Posterior cingulate gyrus (tissue), 11 donors: ENCODE data around the gene SEMA4D.

Experiments used
- DNase-seq, 10 donors: peaks; one replicate each; pipeline versions ENCODE4 v3.0.0 to v3.0.0-alpha.2; 2020 to 2021; ENCODE audit warnings: mixed read lengths in 3 of 10
- intact Hi-C: fragments of 100-400 bp; cut with DNase I; formaldehyde crosslinking; loops from one replicate; pipeline ENCODE4 v1.15.1; 2023

Gene SEMA4D

DNA sequence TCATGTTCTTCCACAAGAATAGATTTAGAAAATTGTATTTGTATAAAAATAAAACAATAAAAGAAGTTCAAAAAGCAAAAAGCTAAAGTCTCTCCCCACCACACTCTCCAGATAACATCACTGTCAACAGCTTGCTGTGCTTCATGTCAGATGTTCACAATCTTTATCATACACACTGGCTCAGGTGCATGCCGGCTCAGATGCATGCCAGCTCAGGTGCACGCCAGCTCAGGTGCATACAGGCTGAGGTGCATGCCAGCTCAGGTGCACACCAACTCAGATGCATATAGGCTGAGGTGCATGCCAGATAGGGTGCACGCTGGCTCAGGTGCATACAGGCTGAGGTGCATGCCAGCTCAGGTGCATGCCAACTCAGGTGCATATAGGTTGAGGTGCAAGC, 26.5 kb downstream of the SEMA4D start:
- intact Hi-C loops: no loop called here

DNA sequence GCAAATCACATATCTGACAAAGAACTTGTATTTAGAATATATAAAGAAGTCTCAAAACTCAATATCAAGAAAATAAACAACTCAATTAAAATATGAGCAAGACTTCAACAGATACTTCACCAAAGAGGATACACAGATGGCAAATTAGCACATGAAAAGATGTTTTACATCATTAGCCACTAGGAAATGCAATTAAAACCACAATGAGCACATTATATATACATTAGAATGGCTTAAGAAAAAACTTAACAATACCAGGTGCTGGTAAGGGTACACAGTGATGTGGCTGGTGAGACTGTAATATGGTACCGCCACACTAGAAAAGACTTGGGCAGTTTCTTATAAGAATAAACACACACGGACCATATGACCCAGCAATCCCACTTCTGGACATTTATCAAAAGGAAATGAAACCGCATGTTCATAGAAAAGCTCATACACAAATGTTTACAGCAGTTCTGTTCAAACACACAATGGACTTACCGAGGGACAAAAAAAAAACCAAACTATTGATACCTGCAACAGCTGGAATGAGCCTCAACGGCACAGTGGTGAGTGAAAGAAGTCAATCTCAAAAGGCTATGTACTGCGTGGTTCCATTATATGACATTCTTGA, 27.6 kb downstream of the SEMA4D start:
- intact Hi-C loops: no loop called here
- DNase-seq: no peak

More for the DNA sequence above, 26.5 kb downstream of the SEMA4D start:
- DNase-seq: peak in 1 of 10 donors; percentile 1

DNA sequence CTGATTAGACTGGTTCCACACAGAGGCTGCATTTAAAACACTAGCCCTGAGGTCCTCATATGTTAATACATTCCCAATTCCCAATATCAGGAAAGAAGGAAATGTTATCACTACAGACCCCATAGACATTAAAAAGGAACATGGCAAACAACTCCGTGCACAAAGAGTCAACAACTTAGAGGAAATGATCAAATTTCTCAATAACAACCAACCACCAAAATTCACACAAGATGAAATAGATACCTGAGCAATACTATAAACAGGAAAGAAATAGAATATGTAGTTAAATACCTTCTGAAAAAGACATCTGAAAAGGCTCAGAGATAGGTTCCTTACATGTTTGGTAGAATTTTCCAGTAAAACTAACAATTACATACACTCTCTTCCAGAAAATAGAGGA, 28.9 kb downstream of the SEMA4D start:
- intact Hi-C loops: no loop called here
- no peak for DNase-seq

DNA sequence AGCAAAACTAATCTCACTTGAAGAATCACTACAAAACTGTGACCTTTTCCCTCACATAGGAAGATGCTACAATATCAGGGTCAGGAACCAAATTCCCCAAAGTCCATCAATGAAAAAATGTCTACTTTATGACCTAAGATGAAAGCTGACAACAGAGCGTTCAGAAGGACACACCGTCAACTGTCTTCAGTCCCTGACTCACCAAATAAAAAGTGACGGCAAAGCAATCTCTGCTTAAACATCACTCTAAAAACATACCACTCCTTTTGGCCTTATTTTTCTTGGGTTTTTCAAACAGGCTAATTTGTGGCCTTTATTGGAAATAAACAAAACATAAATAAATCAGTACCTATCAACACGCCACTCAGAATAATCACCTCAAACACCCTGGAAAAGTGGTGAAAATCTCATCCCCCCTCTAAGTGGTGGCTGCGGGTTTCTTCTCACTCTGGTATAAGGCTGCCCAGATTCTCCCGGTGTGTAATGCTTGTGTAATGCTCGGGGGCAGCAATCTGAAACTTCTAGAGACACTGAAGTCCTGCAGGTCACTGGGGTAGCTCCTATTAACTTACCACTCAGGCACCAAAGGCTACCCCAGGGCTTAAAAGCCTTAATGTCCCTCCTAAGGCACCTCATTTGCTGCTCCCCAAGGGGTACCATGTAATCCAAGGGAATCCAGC, 29.5 kb downstream of the SEMA4D start:
- DNase-seq: peak in 1 of 10 donors; percentile 5
- intact Hi-C loops: no loop called here

DNA sequence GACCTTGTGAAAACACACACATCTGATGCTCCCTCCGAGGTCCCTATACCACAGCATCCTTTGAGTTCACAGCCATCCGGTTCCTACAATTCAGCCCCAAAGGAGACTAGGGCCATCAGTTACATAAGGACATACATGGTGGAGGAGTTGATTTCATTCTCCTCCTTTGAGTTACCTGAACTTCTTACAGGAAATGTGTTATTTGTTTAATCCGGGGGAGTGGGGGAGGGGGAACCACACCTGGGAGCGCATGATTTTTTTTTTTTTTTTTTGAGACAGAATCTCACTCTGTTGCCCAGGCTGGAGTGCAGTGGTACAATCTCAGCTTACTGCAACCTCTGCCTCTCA, 30.7 kb downstream of the SEMA4D start:
- intact Hi-C loops: no loop called here
- DNase-seq: no peak

DNA sequence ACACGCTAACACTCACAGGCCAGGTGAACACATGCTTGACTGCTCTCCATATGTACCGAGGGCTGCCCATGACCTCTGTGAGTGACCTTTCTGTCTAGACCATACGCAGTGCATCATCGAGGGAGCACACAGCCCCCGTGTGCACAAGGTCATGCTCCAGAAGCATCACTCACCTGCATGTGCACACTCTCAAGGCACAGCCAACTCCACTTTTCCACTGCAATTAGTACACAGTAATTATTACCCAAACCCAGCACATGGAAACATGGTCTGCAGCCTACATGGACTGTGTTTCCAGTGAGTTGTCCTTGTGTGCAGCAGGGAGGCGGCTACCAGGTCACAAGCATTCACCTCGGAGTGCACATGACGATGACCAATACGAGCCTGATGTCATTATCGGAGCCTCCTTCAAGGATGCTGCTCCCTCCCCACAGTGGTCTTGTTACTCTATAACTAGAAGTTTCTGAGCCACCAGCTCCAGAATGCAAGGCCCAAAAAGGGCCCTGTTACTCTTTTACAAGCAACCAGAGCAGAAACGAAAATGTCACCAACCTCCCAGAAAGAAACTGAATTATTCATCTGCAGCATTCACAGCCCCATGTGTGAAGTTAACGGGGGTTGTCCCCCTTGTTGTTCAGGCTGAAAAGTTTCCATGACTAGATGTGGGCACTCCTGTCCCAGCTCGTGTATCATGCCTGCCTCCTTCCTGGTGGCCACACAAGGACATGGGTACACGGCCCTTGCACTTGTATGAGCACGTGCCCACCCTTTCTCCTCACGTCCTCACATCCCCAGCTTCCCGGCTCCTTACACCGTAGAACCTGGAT, 31.2 kb downstream of the SEMA4D start:
- intact Hi-C loops: no loop called here
- peak in 1 of 10 donors; percentile 8 for DNase-seq

DNA sequence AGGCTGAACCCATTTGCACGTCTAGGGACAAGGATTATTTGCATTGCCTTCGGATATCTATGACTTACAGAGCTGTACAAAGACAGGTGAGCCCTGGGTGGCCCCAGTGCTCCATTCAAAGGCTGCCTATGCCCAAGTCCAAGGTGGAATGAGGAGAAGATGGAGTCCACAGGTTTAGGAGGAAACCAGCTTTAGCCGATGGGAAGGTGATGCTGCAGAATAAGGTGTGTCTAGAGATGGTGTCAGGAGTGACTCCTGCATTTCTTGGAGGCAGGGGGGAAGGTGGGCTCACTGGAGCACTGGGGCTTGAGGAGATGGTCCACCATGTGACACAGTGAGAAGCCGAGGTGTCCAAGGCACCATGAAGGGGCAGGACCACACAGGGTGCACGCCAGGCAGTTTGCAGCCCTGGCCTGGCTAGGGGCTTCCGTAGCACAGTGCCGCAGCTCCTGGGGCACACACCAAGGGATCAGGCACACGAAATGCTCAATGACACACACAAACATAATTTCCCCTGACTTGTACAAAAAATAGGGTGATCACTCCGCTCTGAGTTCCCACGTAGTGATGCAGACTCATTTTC, 32.1 kb downstream of the SEMA4D start:
- DNase-seq: peak in 2 of 10 donors; percentile 6 to 68
- intact Hi-C loops: no loop called here

DNA sequence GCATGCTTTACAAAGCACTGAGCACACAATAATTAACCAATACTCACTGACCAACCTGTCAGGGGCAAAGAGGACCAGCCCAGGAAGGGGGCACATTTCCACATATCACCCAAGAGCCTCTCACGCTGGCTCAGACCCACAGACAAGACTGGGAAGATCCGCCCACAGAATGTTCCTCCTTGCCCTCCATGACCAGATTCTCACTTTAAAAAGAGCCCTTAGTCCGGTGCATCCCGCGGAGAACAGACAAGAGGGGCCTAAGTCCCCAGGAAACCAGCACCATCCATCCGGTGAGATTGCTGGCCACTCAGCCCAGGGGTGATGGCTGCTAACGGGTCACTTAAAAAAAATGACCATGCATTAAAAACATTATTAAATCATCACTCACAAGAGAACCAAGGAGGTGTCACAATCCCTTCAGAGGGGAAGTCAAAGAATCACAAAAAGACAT, 32.9 kb downstream of the SEMA4D start:
- DNase-seq: peak in 2 of 10 donors; percentile 7 to 10
- intact Hi-C loops: no loop called here

DNA sequence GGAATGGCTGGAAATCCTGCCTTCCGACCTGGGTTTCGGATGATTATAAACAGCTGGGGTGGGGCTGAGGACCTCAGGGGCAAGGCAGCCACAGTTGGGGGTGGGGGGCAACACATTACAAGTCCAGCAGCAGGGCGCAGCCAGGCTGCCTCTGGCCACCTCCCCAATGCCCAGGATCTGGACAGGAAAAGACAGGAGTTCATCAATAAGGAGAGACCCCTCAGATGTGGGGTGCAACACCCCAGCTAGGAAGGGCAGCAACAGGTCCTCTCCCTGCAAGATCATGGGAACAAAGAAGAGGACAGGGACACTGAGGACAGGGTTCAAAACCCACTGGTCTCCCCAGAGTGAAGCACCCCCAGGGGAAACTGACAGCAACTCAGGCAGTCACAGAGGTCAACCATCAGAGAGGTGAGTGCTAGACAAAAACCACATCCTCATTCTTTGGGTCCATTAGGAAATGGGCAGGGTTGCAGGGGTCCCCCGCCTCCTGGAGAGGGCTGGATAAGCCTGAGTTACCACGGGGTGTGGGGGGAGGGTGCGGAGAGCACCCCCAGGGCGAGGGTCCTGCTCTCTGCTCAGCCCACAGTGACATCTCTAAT, 33.5 kb downstream of the SEMA4D start:
- peak in 2 of 10 donors; percentile 6 to 12 for DNase-seq
- intact Hi-C loops: no loop called here

DNA sequence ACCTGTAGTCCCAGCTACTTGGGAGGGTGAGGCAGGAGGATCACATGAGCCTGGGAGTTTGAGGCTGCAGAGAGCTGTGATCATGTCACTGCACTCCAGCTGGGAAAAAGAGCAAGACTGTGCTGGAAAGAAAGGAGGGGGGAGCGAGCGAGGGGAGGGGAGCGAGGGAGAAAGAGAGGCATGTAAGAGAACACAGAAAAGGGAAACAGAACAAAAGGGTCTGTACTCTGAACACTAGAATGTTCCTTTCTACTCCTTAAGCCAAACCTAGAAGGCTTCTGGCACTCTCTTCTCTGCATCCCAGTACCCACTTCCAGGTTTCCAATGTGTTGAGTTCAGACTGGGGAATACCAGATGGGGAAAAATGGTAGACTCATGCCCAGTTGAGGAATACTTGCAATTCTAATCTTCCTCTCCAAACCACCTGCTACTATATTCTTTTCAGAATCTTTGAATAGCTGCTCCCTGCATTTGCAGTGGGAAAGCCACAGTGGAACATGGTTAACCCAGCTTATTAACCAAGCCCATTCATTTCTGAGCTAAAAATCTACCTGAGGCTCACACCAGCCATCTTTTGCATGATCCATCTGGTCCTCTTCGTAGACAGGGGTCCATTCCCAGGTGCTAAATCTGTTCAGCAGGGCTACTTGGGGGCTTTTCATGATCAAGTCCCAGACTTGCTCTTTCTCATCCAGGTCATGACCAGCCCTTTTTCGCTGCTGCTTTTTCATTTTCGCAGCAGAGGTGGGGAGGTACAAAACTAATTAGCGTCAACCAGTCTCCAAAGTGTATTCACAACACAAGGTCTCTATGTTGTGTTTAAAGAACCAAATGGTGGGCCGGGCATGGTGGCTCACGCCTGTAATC, 34.9 kb downstream of the SEMA4D start:
- peak in 2 of 10 donors; percentile 15 to 16 for DNase-seq

DNA sequence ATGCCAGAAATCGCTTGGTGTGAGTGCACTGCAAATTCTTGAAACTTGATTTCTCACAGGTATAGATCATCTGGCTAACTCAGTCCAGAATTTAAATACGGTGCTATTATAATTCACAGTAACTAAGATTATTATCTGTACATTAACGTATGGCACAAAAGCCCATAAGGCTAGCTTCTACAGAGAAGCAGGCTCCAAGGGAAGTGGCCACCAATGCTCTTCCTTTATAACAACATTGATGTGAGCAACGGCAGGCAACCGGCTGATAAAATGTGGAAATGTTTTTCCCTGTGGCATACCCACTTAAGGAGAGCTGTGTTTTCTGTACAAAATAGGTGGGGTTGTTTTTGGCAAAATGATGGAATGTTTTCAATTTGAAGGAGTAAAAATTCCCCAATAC, 35.7 kb downstream of the SEMA4D start:
- no peak for DNase-seq
- intact Hi-C loops: no loop called here

More for the DNA sequence above, 34.9 kb downstream of the SEMA4D start:
- intact Hi-C loops: no loop called here

DNA sequence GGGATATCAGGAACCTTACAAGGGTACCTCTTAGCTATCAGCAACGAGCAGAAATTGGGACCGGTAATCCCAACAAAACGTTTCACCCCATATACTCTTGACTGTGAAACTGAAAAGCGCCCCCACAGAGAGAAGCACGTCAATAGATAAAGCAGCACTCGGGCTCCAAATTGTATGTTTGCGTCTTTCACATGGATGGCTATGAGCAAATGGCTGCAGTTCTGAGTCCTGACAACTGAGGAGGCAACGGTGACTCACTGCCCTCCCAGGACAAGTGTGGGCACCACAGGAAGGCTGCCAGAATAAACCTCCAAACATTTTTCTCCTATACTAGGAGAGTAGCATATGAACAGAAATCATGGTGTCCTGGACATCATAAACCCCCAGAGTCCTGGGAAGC, 36.6 kb downstream of the SEMA4D start:
- DNase-seq: peak in 1 of 10 donors; percentile 86
- intact Hi-C loops: no loop called here

DNA sequence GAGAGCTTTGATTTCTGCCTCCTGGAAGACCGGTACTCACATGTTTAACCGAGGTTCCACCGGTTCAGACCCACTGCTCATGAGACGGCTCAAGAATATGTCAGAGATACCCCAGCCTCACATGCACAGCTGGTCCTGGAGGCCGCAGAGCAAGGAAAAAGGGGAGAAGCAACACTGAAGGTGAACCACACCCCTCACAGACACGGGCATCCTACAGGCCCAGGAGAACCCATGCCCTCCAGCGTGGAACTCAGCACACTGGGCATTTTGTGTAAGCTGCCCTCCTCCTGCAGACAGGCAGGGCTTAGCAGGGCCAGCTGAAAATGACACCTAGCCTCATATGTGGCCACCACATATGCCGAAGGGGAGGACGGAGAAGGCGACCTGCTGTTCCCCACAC, 37.4 kb downstream of the SEMA4D start:
- DNase-seq: peak in 1 of 10 donors; percentile 31
- intact Hi-C loops: no loop called here

DNA sequence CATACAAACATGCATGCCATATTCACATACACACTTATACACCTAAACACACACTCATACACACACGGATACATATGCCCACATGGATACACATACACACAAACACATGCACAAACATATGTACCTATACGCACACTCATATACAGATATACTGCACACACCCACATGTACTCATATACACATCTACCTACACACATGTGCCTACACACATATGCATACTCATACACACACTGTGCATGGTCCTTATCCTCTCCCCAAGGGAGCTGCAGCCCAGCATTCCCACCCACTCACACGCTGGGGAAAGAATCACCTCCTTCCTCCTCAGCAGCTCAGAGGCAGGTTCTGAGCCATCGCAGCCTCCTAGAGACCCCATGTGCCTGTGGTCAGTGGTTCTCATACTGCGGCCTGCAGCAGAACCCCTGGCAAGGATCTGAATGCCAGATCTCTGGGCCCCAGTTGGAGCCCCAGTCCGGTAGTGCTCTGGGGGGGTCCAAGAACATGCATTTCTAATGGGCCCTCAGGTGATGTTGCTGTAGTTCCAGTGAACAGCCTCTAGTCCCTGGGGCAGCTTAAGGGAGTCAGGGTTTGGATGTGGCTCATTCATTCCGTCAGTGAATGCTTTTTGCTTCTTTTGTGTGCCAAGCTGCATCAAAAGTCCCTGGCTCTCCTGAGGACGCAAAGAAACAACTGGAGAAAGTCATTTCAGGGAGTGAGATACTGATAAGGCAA, 39.0 kb downstream of the SEMA4D start:
- intact Hi-C loops: no loop called here
- peak in 1 of 10 donors; percentile 66 for DNase-seq

DNA sequence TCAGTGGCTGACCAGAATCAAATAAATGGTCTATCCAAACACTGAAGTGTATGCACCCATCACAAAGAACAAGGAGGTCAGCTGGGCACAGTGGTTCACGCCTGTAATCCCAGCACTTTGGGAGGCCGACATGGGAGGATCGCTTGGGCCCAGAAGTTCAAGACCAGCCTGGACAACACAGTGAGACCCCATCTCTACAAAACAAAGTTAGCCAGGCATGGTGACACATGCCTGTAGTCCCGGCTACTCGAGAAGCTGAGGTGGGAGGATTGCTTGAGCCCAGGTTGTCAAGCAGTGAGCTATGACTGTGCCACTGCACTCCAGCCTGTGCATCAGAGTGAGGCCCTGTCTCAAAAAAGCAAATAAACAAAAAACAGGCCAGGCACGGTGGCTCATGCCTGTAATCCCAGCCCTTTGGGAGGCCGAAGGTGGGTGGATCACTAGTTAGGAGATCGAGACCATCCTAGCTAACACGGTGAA, 40.5 kb downstream of the SEMA4D start:
- intact Hi-C loops: no loop called here
- DNase-seq: peak in 1 of 10 donors; percentile 27

DNA sequence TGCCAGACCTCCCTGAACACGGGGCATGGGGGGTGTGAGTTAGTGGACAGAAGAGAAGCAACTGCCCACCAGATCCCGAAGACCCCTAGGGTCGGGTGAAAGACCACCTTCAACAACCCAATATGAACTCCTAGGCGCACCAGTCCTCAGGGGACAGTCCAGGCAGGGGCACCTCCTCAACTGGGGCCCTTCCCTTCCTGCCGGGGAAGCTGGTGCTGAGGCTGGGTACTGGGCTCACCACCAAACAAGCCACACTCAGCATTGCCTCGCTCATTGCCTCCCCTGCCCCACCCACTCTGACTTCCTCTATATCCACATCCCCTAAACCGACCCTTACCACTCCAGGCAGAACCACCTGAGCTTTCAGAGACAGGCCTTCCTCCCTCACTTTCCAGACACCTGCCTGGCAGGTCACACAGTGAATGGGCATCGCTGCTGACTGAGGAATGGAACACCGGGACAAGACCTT, 42.5 kb downstream of the SEMA4D start:
- intact Hi-C loops: no loop called here

DNA sequence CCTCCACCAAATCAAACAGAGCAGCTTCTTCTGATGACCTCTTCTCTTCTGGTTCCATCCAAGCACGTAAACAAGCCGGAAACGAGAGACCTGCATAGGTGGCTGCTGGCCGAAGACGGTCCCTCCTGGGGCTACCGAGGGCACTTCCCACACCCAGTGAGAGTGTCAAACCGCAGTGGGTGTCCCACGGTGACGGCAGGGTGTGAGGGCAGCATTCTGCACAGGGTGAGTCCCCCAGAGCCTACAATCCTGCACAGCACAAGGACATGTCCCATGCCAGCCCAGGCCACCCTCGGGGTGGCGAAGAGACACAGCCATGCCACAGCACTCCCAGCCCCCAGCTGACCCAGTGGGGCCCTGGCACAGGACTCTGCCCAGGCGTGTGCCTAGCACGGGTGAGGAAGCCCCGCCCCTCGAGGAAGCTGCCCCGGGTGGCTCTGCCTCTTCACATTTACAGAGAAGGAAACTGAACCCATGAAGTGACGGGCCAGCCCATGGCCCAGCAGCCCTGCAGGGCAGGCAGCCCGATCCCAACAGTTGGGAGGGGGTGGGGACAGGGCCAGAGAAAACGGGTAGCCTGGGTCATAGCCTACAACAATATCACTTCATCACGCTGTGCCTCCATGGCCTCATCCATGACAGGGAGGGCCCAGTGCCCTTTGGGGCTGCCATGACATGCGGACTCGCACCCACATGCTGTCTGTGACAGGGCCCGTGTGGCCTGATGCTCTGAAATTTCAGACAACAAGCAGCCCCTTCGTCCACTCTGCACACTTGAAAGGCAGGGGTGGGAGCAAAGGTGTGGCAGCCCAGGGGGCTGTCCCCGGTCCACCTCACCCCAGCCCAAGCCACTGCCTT, 43.2 kb downstream of the SEMA4D start:
- intact Hi-C loops: no loop called here
- peak in 3 of 10 donors; percentile 58 to 88 (median 75) for DNase-seq

More for the DNA sequence above, 42.5 kb downstream of the SEMA4D start:
- peak in 1 of 10 donors; percentile 50 for DNase-seq

DNA sequence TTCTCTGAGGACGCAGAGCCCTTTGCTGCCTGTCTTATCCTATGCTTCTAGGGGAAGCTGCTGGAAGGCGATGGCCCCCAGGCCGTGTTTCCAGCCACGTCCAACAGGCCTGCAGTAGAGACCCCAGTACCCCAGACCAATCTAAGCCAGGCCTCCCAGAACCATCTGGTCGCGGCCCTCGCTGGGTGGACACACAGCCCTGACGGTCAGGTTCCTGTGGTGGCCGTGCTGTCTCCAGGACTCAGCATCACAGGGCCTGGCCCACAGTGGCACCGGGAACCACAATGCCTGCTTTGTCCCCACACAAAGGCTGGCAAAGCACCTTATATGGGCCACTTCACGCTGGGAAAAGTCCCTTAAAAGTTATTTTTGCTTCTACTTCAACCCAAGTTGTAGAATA, 44.5 kb downstream of the SEMA4D start:
- peak in 9 of 10 donors; percentile 56 to 95 (median 74) for DNase-seq
- intact Hi-C loops: no loop called here
